GM12878 (cell line): ENCODE results near the gene SPX. TPM values are rescaled to one million over a fixed set of nuclear protein-coding genes. Genes with fewer than 3 reads are reported as not detected.

ENCODE experiments used
- ATAC-seq: fragments of 200-7000 bp; cut with Tn5 transposase; 3 replicates; pipeline ENCODE4 v1.9.1; 2020; ENCODE audit warnings: mild to moderate bottlenecking, moderate library complexity
- BruUV-seq: library from RNA; stranded (reverse); fragments of 400-500 nt; replicated peaks from 2 replicates; lab custom pipeline; 2021; lab: Mats Ljungman, UMichigan
- CTCF ChIA-PET: fragments of 300-600 bp; sonication (Branson Sonifier 250); formaldehyde crosslinking; extraction: SDS; loops from one replicate; lab custom pipeline; 2021; ENCODE audit warnings: inconsistent platforms; lab: Yijun Ruan, JAX
- POLR2A ChIA-PET: fragments of 350-600 bp; formaldehyde crosslinking; extraction: SDS; loops from one replicate; lab custom pipeline; 2021; ENCODE audit warnings: inconsistent platforms; lab: Charles Lee
- RAD21 ChIA-PET: fragments of 300-600 bp; sonication (Branson Sonifier 250); formaldehyde crosslinking; loops from one replicate; lab custom pipeline; 2023; ENCODE audit warnings: antibody characterized with exemption; ENCODE audit not compliant: unreplicated experiment; lab: Charles Lee
- SMC1A ChIA-PET: fragments of 300-600 bp; sonication (Branson Sonifier 250); formaldehyde crosslinking; loops from one replicate; lab custom pipeline; 2023; ENCODE audit not compliant: unreplicated experiment, uncharacterized antibody; lab: Charles Lee
- DNase-seq: peaks from one replicate; pipeline ENCODE4 v3.0.0-alpha.2; 2011; ENCODE audit warnings: low read depth, low spot score
- FAIRE-seq: peaks from 3 replicates; lab custom pipeline; 2011; peaks lifted over from hg19 to GRCh38; lab: Jason Lieb, UNC
- H2AFZ ChIP-seq: 2 replicates; pipeline ENCODE4 v1.6.0; 2011; ENCODE audit warnings: low read depth, low read length, control low read depth; ENCODE audit not compliant: control insufficient read depth
- H3K27ac ChIP-seq: 2 replicates; pipeline ENCODE4 v1.5.1; 2011; ENCODE audit warnings: control low read depth; ENCODE audit not compliant: control insufficient read depth, insufficient read depth
- H3K27me3 ChIP-seq, 2 experiments: replicated peaks in 1 of 2; 2 replicates each; pipeline versions ENCODE4 v1.6.0 to v1.6.1; 2011; ENCODE audit warnings: low read length in 1 of 2; ENCODE audit not compliant: control insufficient read depth in 2 of 2, insufficient read depth in 2 of 2
- H3K36me3 ChIP-seq, 2 experiments: 2 replicates each; pipeline ENCODE4 v1.5.1; 2011; ENCODE audit warnings: low read length in 1 of 2; ENCODE audit not compliant: control insufficient read depth in 2 of 2, insufficient read depth in 2 of 2
- H3K4me1 ChIP-seq: 2 replicates; pipeline ENCODE4 v1.6.1; 2011; ENCODE audit warnings: mild to moderate bottlenecking, low read length, moderate library complexity, mixed read lengths; ENCODE audit not compliant: control insufficient read depth, insufficient read depth
- H3K4me2 ChIP-seq: 2 replicates; pipeline ENCODE4 v1.6.0; 2011; ENCODE audit warnings: control low read depth; ENCODE audit not compliant: control insufficient read depth, insufficient read depth
- H3K4me3 ChIP-seq: fragments of 200-600 bp; sonication (generic); 2 replicates; pipeline ENCODE4 v1.5.1; 2016
- H3K79me2 ChIP-seq: 2 replicates; pipeline ENCODE4 v1.6.0; 2011; ENCODE audit warnings: low read length; ENCODE audit not compliant: control insufficient read depth, insufficient read depth
- H3K9ac ChIP-seq: 2 replicates; pipeline ENCODE4 v1.8.0; 2011; ENCODE audit warnings: low read length, control low read depth, mixed read lengths; ENCODE audit not compliant: control insufficient read depth, insufficient read depth
- H3K9me3 ChIP-seq: replicated peaks from 3 replicates; pipeline ENCODE4 v1.5.1; 2011; ENCODE audit warnings: mild to moderate bottlenecking, low read length; ENCODE audit not compliant: control insufficient read depth, insufficient read depth
- H4K20me1 ChIP-seq: 2 replicates; pipeline ENCODE4 v1.6.0; 2011; ENCODE audit not compliant: control insufficient read depth, insufficient read depth
- CBX5 ChIP-seq: sonication (generic); IDR thresholded peaks from 2 replicates; pipeline ENCODE4 v1.6.1; 2016; ENCODE audit warnings: low read depth, moderate library complexity, mild to moderate bottlenecking, inconsistent platforms
- GABPA ChIP-seq: IDR thresholded peaks from 2 replicates; pipeline ENCODE4 v1.6.1; 2014; ENCODE audit warnings: antibody characterized with exemption, low read depth, mild to moderate bottlenecking, inconsistent platforms
- IKZF2 ChIP-seq, 2 experiments: fragments of 450-650 bp; IDR thresholded peaks; 2 replicates each; pipeline ENCODE4 v1.6.1; 2017; ENCODE audit warnings: mild to moderate bottlenecking in 2 of 2, moderate library complexity in 2 of 2
- KDM1A ChIP-seq: fragments of 200-600 bp; sonication (generic); IDR thresholded peaks from 2 replicates; pipeline ENCODE4 v1.6.1; 2016; ENCODE audit warnings: borderline replicate concordance
- MAX ChIP-seq: IDR thresholded peaks from 2 replicates; pipeline ENCODE4 v1.6.1; 2012; ENCODE audit warnings: low read depth, low read length, improper control_type of control experiment
- MTA3 ChIP-seq: IDR thresholded peaks from 2 replicates; pipeline ENCODE4 v1.6.1; 2012; ENCODE audit warnings: low read length, inconsistent platforms, borderline replicate concordance
- RELA ChIP-seq: fragments of 450-650 bp; IDR thresholded peaks from 2 replicates; pipeline ENCODE4 v1.8.0; 2014; ENCODE audit warnings: borderline replicate concordance; ENCODE audit not compliant: partially characterized antibody
- SMAD1 ChIP-seq: fragments of 450-650 bp; IDR thresholded peaks from 2 replicates; pipeline ENCODE4 v1.6.1; 2018; ENCODE audit warnings: mild to moderate bottlenecking, low read depth; ENCODE audit not compliant: partially characterized antibody
- SMAD5 ChIP-seq: IDR thresholded peaks from 2 replicates; pipeline ENCODE4 v1.6.1; 2016; ENCODE audit warnings: antibody characterized with exemption, low read depth
- SUPT20H ChIP-seq: IDR thresholded peaks from 2 replicates; pipeline ENCODE4 v1.6.1; 2011; ENCODE audit warnings: low read depth, mild to moderate bottlenecking, low read length, moderate library complexity, borderline replicate concordance; ENCODE audit not compliant: control insufficient read depth
- TARDBP ChIP-seq: IDR thresholded peaks from 2 replicates; pipeline ENCODE4 v1.6.1; 2016; ENCODE audit warnings: borderline replicate concordance
- TCF12 ChIP-seq: IDR thresholded peaks from 2 replicates; pipeline ENCODE4 v1.6.1; 2011; ENCODE audit warnings: low read depth, mild to moderate bottlenecking, low read length
- TCF7 ChIP-seq: IDR thresholded peaks from 2 replicates; pipeline ENCODE4 v1.6.1; 2014; ENCODE audit warnings: antibody characterized with exemption, borderline replicate concordance
- ZNF217 ChIP-seq: fragments of 450-650 bp; IDR thresholded peaks from 2 replicates; pipeline ENCODE4 v1.6.1; 2017; ENCODE audit warnings: antibody characterized with exemption, mild to moderate bottlenecking
- ZNF24 ChIP-seq: fragments of 450-650 bp; IDR thresholded peaks from 2 replicates; pipeline ENCODE4 v1.6.1; 2017; ENCODE audit warnings: antibody characterized with exemption, mild to moderate bottlenecking
- ZSCAN29 ChIP-seq: fragments of 450-650 bp; IDR thresholded peaks from 2 replicates; pipeline ENCODE4 v1.6.1; 2017; ENCODE audit warnings: mild to moderate bottlenecking, moderate library complexity
- WGBS: methylation state at CpG from one replicate; pipeline ENCODE4 v1.1.6; 2016; ENCODE audit warnings: low lambda C conversion rate; ENCODE audit not compliant: insufficient replicate concordance, insufficient coverage; ENCODE audit errors: missing lambda C conversion rate; 5-methylcytosine and 5-hydroxymethylcytosine counted together
- in situ Hi-C: fragments of 300-500 bp; cut with MboI; formaldehyde crosslinking; loops from 9 replicates; pipeline ENCODE4 v1.14.3; 2018; ENCODE audit warnings: mixed read lengths
- intact Hi-C: fragments of 100-400 bp; cut with micrococcal nuclease; formaldehyde crosslinking; loops from one replicate; pipeline ENCODE4 v1.14.2; 2022; ENCODE audit not compliant: unreplicated experiment
- polyA plus RNA-seq, 11 experiments: library from polyadenylated mRNA; depleted of rRNA in 4 of 11; unstranded in 6 of 11; stranded (reverse) in 5 of 11; fragments of >200 nt; fragmentation: Nextera tagmentation in 4 of 11; fragmentation: Illumina TruSeq in 1 of 11; extraction: Ambion mirVana in 4 of 11; extraction: Trizol in 1 of 11; gene quantifications; 1 replicate in 1 of 11; 2 replicates in 10 of 11; pipeline versions ENCODE4 v1.2.1 to v1.2.3, GENCODE V29; 2011 to 2016; ENCODE audit warnings: inconsistent platforms in 2 of 11, missing spikeins in 2 of 11, low read depth in 1 of 11
- total RNA-seq, 4 experiments: library from RNA; depleted of rRNA in 3 of 4; stranded (reverse); fragments of >200 nt in 3 of 4; fragmentation: Illumina TruSeq in 1 of 4; extraction: Trizol in 1 of 4; gene quantifications; 2 replicates each; pipeline versions ENCODE4 v1.2.1 to v1.2.3, GENCODE V29; 2013 to 2021

The SPX gene
- total and polyA plus RNA-seq, 10 of the 15 experiments (the other 5 are each of a cell fraction or from before 2014, with no cell fraction given) = 0.05 TPM; not detected in 8

- Histone ChIP-seq H3K9ac (no peak overlapping the region), H3K4me1 (no peaks in the 10 kb centered on the region), H3K27ac (no peak overlapping the region), H3K4me3 (no peak overlapping the region), H3K79me2 (no peaks in the 10 kb centered on the region), H3K36me3 (no peaks in the 10 kb centered on the region), H3K4me2 (no peak overlapping the region), H4K20me1 (no peaks in the 10 kb centered on the region), H3K27me3 (peaks cover 1 to 8% of the 10 kb centered on the region in 2 experiments; a peak in 3 of 4 replicates), H3K9me3 (no peaks in the 10 kb centered on the region; the same call in 2 of the 3 replicates), H2AFZ (no peak overlapping the region)
- intact Hi-C loops = no loop called here
- ChIA-PET RAD21 (no interaction called here), CTCF (no interaction called here), SMC1A (no interaction called here), POLR2A (no interaction called here)
- 85% methylated on average over 5 of the region's 5 CpGs for WGBS
- in situ Hi-C loops = no loop called here
- FAIRE-seq = no peak
- DNase-seq = no peak
- BruUV-seq = no TSS peak
- TF ChIP-seq SMAD1 = no peak
- no peak for TF ChIP-seq ZSCAN29
- no peak for TF ChIP-seq SMAD5
- no peak for TF ChIP-seq SUPT20H
- no peak for TF ChIP-seq RELA
- TF ChIP-seq GABPA = no peak
- no peak for TF ChIP-seq IKZF2 (IDR thresholded peaks at IDR 0.05)
- TF ChIP-seq CBX5 = no peak
- no peak for TF ChIP-seq TCF12
- no peak for TF ChIP-seq ZNF217
- no peak for TF ChIP-seq TCF7
- no peak for TF ChIP-seq MAX
- no peak for TF ChIP-seq KDM1A
- no peak for TF ChIP-seq ZNF24
- no peak for TF ChIP-seq MTA3
- TF ChIP-seq TARDBP = no peak
- no peak for ATAC-seq
These were observed 2.9 kb downstream of the SPX start for GRCh38 chr12:21528953-21529352.
